Endothelial cell of umbilical vein (primary cell): ENCODE results near the gene CNTNAP2. TPM values are rescaled to one million over a fixed set of nuclear protein-coding genes. Genes with fewer than 3 reads are reported as not detected.

Source experiments
- BruUV-seq: library from RNA; stranded (reverse); fragments of 400-500 nt; replicated peaks from 2 replicates; lab custom pipeline; 2021; lab: Mats Ljungman, UMichigan
- CTCF ChIA-PET: fragments of 300-600, 350-600 bp; sonication (Branson Sonifier 250); formaldehyde crosslinking; loops from one replicate; lab custom pipeline; 2021; ENCODE audit warnings: antibody characterized with exemption, inconsistent platforms; lab: Charles Lee
- POLR2A ChIA-PET: fragments of 300-600, 350-600 bp; sonication (Branson Sonifier 250); formaldehyde crosslinking; loops from one replicate; lab custom pipeline; 2021; ENCODE audit warnings: antibody characterized with exemption, inconsistent platforms; lab: Charles Lee
- DNase-seq: peaks from one replicate; pipeline ENCODE4 v3.0.0-alpha.2; 2011; ENCODE audit warnings: low read depth, low spot score
- FAIRE-seq: peaks from 2 replicates; lab custom pipeline; 2011; peaks lifted over from hg19 to GRCh38; lab: Jason Lieb, UNC
- H2AFZ ChIP-seq: 2 replicates; pipeline ENCODE4 v1.6.0; 2012; ENCODE audit warnings: low read depth, low read length, control low read depth, inconsistent platforms
- H3K27ac ChIP-seq: 2 replicates; pipeline ENCODE4 v1.5.1; 2011; ENCODE audit warnings: low read depth, mild to moderate bottlenecking, control low read depth, low read length, moderate library complexity; ENCODE audit not compliant: insufficient read depth
- H3K27me3 ChIP-seq, 2 experiments: 2 replicates each; pipeline versions ENCODE4 v1.6.0 to v1.6.1; 2011; ENCODE audit warnings: low read length in 2 of 2, mixed read lengths in 1 of 2; ENCODE audit not compliant: control insufficient read depth in 2 of 2, insufficient read depth in 2 of 2
- H3K36me3 ChIP-seq, 2 experiments: 2 replicates in 1 of 2; 3 replicates in 1 of 2; pipeline ENCODE4 v1.5.1; 2011; ENCODE audit warnings: low read length in 2 of 2, mild to moderate bottlenecking in 1 of 2, moderate library complexity in 1 of 2; ENCODE audit not compliant: control insufficient read depth in 2 of 2, insufficient read depth in 2 of 2; ENCODE audit errors: extremely low read depth in 1 of 2
- H3K4me1 ChIP-seq: 3 replicates; pipeline ENCODE4 v1.5.1; 2011; ENCODE audit warnings: mild to moderate bottlenecking, low read length; ENCODE audit not compliant: control insufficient read depth, insufficient read depth; ENCODE audit errors: extremely low read depth
- H3K4me2 ChIP-seq: 2 replicates; pipeline ENCODE4 v1.6.1; 2011; ENCODE audit warnings: low read length, control low read depth, mixed read lengths; ENCODE audit not compliant: insufficient read depth
- H3K4me3 ChIP-seq, 3 experiments: fragments of 200-600 bp in 1 of 3; sonication (generic), shearing (Covaris generic) in 1 of 3; replicated peaks in 1 of 3; 2 replicates each; pipeline ENCODE4 v1.5.1; 2011 to 2016; ENCODE audit warnings: control low read depth in 3 of 3, low read length in 3 of 3, mild to moderate bottlenecking in 2 of 3, inconsistent platforms in 1 of 3, low read depth in 1 of 3, moderate library complexity in 1 of 3; ENCODE audit not compliant: insufficient read depth in 1 of 3
- H3K79me2 ChIP-seq: 2 replicates; pipeline ENCODE4 v1.6.0; 2012; ENCODE audit warnings: low read length, inconsistent platforms; ENCODE audit not compliant: control insufficient read depth, insufficient read depth
- H3K9ac ChIP-seq: replicated peaks from 2 replicates; pipeline ENCODE3; 2011; ENCODE audit warnings: low read length, control low read depth; ENCODE audit not compliant: insufficient read depth; ENCODE audit errors: extremely low read depth
- H3K9me1 ChIP-seq: replicated peaks from 3 replicates; pipeline ENCODE4 v1.6.0; 2011; ENCODE audit warnings: mild to moderate bottlenecking, low read length; ENCODE audit not compliant: control insufficient read depth, insufficient read depth; ENCODE audit errors: extremely low read depth
- H3K9me3 ChIP-seq: replicated peaks from 2 replicates; pipeline ENCODE4 v1.5.1; 2012; ENCODE audit warnings: low read length, inconsistent platforms; ENCODE audit not compliant: control insufficient read depth, insufficient read depth
- H4K20me1 ChIP-seq: replicated peaks from 2 replicates; pipeline ENCODE3; 2011; ENCODE audit warnings: mild to moderate bottlenecking, low read length; ENCODE audit not compliant: control insufficient read depth, insufficient read depth; ENCODE audit errors: extremely low read depth
- EZH2 ChIP-seq: IDR thresholded peaks from 2 replicates; pipeline ENCODE4 v1.6.1; 2012; ENCODE audit warnings: borderline replicate concordance, low read depth, mild to moderate bottlenecking, moderate library complexity, low read length, inconsistent platforms; ENCODE audit not compliant: severe bottlenecking
- FOS ChIP-seq: IDR thresholded peaks from 2 replicates; pipeline ENCODE4 v1.6.1; 2011; ENCODE audit warnings: mild to moderate bottlenecking, low read length, moderate library complexity, borderline replicate concordance; ENCODE audit not compliant: insufficient read depth
- GATA2 ChIP-seq: IDR thresholded peaks from 2 replicates; pipeline ENCODE4 v1.7.0; 2011; ENCODE audit warnings: low read depth, mild to moderate bottlenecking, moderate library complexity, mixed read lengths, low read length; ENCODE audit not compliant: insufficient read length, insufficient read depth
- JUN ChIP-seq: IDR thresholded peaks from 2 replicates; pipeline ENCODE4 v1.6.1; 2011; ENCODE audit warnings: borderline replicate concordance, low read depth; ENCODE audit not compliant: insufficient read length, insufficient read depth
- MYC ChIP-seq: IDR thresholded peaks from one replicate; pipeline ENCODE4 v1.6.1; 2011; ENCODE audit warnings: mild to moderate bottlenecking, low read depth, low read length
- POLR2A ChIP-seq: IDR thresholded peaks from 2 replicates; pipeline ENCODE4 v1.6.1; 2012; ENCODE audit warnings: low read depth, mild to moderate bottlenecking, control low read depth, low read length
- POLR2AphosphoS5 ChIP-seq: IDR thresholded peaks from 2 replicates; pipeline ENCODE4 v1.6.1; 2012; ENCODE audit warnings: low read depth, mild to moderate bottlenecking, control low read depth, low read length, moderate library complexity; ENCODE audit not compliant: insufficient read depth
- dilution Hi-C: fragments of 300-500 bp; cut with MboI; formaldehyde crosslinking; loops from one replicate; pipeline ENCODE4 v1.15.0; 2019; ENCODE audit warnings: low sequenced_read_pairs; ENCODE audit not compliant: extremely low pct_ligation_motif_present
- intact Hi-C: fragments of 100-400 bp; cut with micrococcal nuclease; formaldehyde crosslinking; loops from one replicate; pipeline ENCODE4 v1.10.0; 2022
- polyA plus RNA-seq, 4 experiments: library from polyadenylated mRNA; depleted of rRNA in 3 of 4; stranded (reverse) in 3 of 4; unstranded in 1 of 4; fragments of >200 nt; gene quantifications; 2 replicates each; pipeline versions ENCODE4 v1.2.1 to v1.2.3, GENCODE V29; 2011 to 2012; ENCODE audit warnings: missing spikeins in 1 of 4
- total RNA-seq: library from RNA; stranded (reverse); gene quantifications from 2 replicates; pipeline ENCODE4 v1.2.3, GENCODE V29; 2021
- TF ChIP-seq, protein P1 (sequence below), 2 donors: IDR thresholded peaks; 1 replicate in 1 of 2; 2 replicates in 1 of 2; pipeline ENCODE4 v1.5.1; 2011; ENCODE audit warnings: low read length in 2 of 2, mild to moderate bottlenecking in 2 of 2, moderate library complexity in 2 of 2, control low read depth in 1 of 2, inconsistent platforms in 1 of 2, low read depth in 1 of 2; ENCODE audit not compliant: insufficient read depth in 1 of 2; ENCODE audit errors: extremely low read depth in 1 of 2
- TF ChIP-seq, protein P2 (sequence below): IDR thresholded peaks from 2 replicates; pipeline ENCODE4 v1.6.1; 2011; ENCODE audit not compliant: insufficient read depth, insufficient read length

CNTNAP2 gene
- total and polyA plus RNA-seq, 2 donors (not counting 3 experiments of a cell fraction or from before 2014, with no cell fraction given), result not detected

DNA sequence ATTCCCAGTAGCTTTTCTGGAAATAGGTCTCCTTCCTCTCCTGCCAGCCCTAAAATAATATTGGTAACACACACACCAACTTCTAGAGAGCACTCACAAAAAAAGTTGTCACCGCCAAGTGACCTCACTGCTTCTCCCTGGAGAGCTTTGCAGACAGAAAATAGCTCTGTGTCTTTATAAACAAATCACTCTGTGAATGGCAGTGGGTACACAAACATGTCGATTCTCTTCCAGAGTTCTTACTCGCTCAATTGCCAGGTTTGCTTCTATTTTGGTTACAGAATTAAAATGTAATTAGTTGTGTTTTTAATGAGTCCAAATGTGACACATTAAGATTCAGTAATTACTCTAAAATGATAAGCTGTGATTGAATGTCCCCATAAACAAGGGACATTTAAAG lies 1824.8 kb downstream of the CNTNAP2 start:
- H3K4me2 ChIP-seq, result no peak overlapping the region
- no peaks in the 10 kb centered on the region for H4K20me1 ChIP-seq
- ChIA-PET POLR2A (no interaction called here), CTCF (no interaction called here)
- no peaks in the 10 kb centered on the region for H3K9me1 ChIP-seq
- dilution Hi-C loops, result no loop called here
- no peak overlapping the region for H3K27ac ChIP-seq
- H3K79me2 ChIP-seq, result no peaks in the 10 kb centered on the region
- H3K4me3 ChIP-seq, result no peak overlapping the region
- H3K36me3 ChIP-seq, result no peaks in the 10 kb centered on the region
- intact Hi-C loops, result no loop called here
- no peaks in the 10 kb centered on the region for H3K4me1 ChIP-seq
- no TSS peak for BruUV-seq
- H2AFZ ChIP-seq, result no peak overlapping the region
- TF ChIP-seq, protein P1, sequence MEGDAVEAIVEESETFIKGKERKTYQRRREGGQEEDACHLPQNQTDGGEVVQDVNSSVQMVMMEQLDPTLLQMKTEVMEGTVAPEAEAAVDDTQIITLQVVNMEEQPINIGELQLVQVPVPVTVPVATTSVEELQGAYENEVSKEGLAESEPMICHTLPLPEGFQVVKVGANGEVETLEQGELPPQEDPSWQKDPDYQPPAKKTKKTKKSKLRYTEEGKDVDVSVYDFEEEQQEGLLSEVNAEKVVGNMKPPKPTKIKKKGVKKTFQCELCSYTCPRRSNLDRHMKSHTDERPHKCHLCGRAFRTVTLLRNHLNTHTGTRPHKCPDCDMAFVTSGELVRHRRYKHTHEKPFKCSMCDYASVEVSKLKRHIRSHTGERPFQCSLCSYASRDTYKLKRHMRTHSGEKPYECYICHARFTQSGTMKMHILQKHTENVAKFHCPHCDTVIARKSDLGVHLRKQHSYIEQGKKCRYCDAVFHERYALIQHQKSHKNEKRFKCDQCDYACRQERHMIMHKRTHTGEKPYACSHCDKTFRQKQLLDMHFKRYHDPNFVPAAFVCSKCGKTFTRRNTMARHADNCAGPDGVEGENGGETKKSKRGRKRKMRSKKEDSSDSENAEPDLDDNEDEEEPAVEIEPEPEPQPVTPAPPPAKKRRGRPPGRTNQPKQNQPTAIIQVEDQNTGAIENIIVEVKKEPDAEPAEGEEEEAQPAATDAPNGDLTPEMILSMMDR (IDR thresholded peaks at IDR 0.05; ENCODE audit: extremely low read depth in 1 of 2, insufficient read depth in 1 of 2, low read depth in 1 of 2, low read length in 2 of 2), result no peak
- TF ChIP-seq POLR2A, result no peak
- TF ChIP-seq MYC, result no peak
- TF ChIP-seq, protein P2, sequence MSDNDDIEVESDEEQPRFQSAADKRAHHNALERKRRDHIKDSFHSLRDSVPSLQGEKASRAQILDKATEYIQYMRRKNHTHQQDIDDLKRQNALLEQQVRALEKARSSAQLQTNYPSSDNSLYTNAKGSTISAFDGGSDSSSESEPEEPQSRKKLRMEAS, result no peak
- TF ChIP-seq FOS, result no peak
- TF ChIP-seq JUN, result no peak
- TF ChIP-seq POLR2AphosphoS5, result no peak
- TF ChIP-seq EZH2, result no peak
- no peak for TF ChIP-seq GATA2
- H3K9ac ChIP-seq, result no peak overlapping the region
- DNase-seq, result no peak
- H3K27me3 ChIP-seq, result no peaks in the 10 kb centered on the region
- no peak for FAIRE-seq
- no peaks in the 10 kb centered on the region for H3K9me3 ChIP-seq
